H9 (cell line): Measurements from ENCODE around the gene EVI5L. TPM values are rescaled to one million over a fixed set of nuclear protein-coding genes. Genes with fewer than 3 reads are reported as not detected.

Experiments used
- DNase-seq: peaks from one replicate; pipeline ENCODE4 v3.0.0-alpha.2; 2017
- H2AFZ ChIP-seq: one replicate; pipeline ENCODE4 v1.6.1; 2013; ENCODE audit warnings: mild to moderate bottlenecking, low read length, control low read depth, moderate library complexity
- H2AK5ac ChIP-seq: 2 replicates; pipeline ENCODE4 v1.6.1; 2013; ENCODE audit warnings: low read length, control low read depth, mixed read lengths; ENCODE audit not compliant: insufficient read length
- H2BK120ac ChIP-seq: one replicate; pipeline ENCODE4 v1.6.1; 2013; ENCODE audit warnings: low read depth, mild to moderate bottlenecking, low read length, control low read depth, inconsistent platforms; ENCODE audit not compliant: poor library complexity, severe bottlenecking
- H2BK12ac ChIP-seq: 2 replicates; pipeline ENCODE4 v1.6.1; 2013; ENCODE audit warnings: low read length, control low read depth, mixed read lengths, low read depth; ENCODE audit not compliant: insufficient read length
- H2BK15ac ChIP-seq: 2 replicates; pipeline ENCODE4 v1.6.1; 2013; ENCODE audit warnings: low read depth, low read length, control low read depth
- H2BK20ac ChIP-seq: one replicate; pipeline ENCODE4 v1.6.1; 2013; ENCODE audit warnings: low read depth, mild to moderate bottlenecking, low read length, control low read depth, inconsistent platforms; ENCODE audit not compliant: poor library complexity, severe bottlenecking
- H2BK5ac ChIP-seq: 2 replicates; pipeline ENCODE4 v1.6.1; 2013; ENCODE audit warnings: low read length, control low read depth, mixed read lengths; ENCODE audit not compliant: insufficient read length
- H3K14ac ChIP-seq: 2 replicates; pipeline ENCODE4 v1.6.1; 2013; ENCODE audit warnings: low read length, control low read depth; ENCODE audit not compliant: insufficient read depth
- H3K18ac ChIP-seq: 2 replicates; pipeline ENCODE4 v1.6.1; 2013; ENCODE audit warnings: low read depth, mild to moderate bottlenecking, mixed read lengths, low read length, control low read depth; ENCODE audit not compliant: insufficient read length
- H3K23ac ChIP-seq: 2 replicates; pipeline ENCODE4 v1.6.1; 2013; ENCODE audit warnings: low read length, control low read depth, mixed read lengths, low read depth; ENCODE audit not compliant: insufficient read length
- H3K23me2 ChIP-seq: 2 replicates; pipeline ENCODE4 v1.6.1; 2013; ENCODE audit warnings: low read depth, mild to moderate bottlenecking, mixed read lengths, low read length, control low read depth; ENCODE audit not compliant: insufficient read length, poor library complexity, severe bottlenecking
- H3K27ac ChIP-seq: 2 replicates; pipeline ENCODE4 v1.5.1; 2013; ENCODE audit warnings: low read length, control low read depth, mixed read lengths, low read depth; ENCODE audit not compliant: insufficient read length
- H3K27me3 ChIP-seq: 2 replicates; pipeline ENCODE4 v1.6.1; 2013; ENCODE audit warnings: low read length, control low read depth, inconsistent platforms; ENCODE audit not compliant: insufficient read depth
- H3K4ac ChIP-seq: 2 replicates; pipeline ENCODE4 v1.6.1; 2013; ENCODE audit warnings: low read depth, mild to moderate bottlenecking, control low read depth, inconsistent platforms, low read length, moderate library complexity
- H3K4me1 ChIP-seq: 2 replicates; pipeline ENCODE4 v1.6.1; 2013; ENCODE audit warnings: low read length, control low read depth, inconsistent platforms; ENCODE audit not compliant: insufficient read depth
- H3K4me2 ChIP-seq: 2 replicates; pipeline ENCODE4 v1.6.1; 2013; ENCODE audit warnings: low read length, control low read depth, mixed read lengths; ENCODE audit not compliant: insufficient read length, insufficient read depth
- H3K56ac ChIP-seq: 2 replicates; pipeline ENCODE4 v1.6.1; 2013; ENCODE audit warnings: low read depth, mild to moderate bottlenecking, mixed read lengths, low read length, control low read depth; ENCODE audit not compliant: insufficient read length
- H3K79me1 ChIP-seq: 2 replicates; pipeline ENCODE4 v1.6.1; 2013; ENCODE audit warnings: low read depth, mild to moderate bottlenecking, moderate library complexity, low read length, control low read depth, inconsistent platforms; ENCODE audit not compliant: insufficient read depth, poor library complexity, severe bottlenecking
- H3K79me2 ChIP-seq: 2 replicates; pipeline ENCODE4 v1.6.1; 2013; ENCODE audit warnings: low read length, control low read depth, inconsistent platforms; ENCODE audit not compliant: insufficient read depth
- H3K9ac ChIP-seq: 2 replicates; pipeline ENCODE4 v1.6.1; 2013; ENCODE audit warnings: low read length, control low read depth, mixed read lengths; ENCODE audit not compliant: insufficient read length; ENCODE audit errors: extremely low read depth
- H3K9me3 ChIP-seq: one replicate; pipeline ENCODE4 v1.6.1; 2013; ENCODE audit warnings: low read depth, low read length, inconsistent platforms; ENCODE audit not compliant: control insufficient read depth
- H3T11ph ChIP-seq: one replicate; pipeline ENCODE4 v1.6.1; 2013; ENCODE audit warnings: mild to moderate bottlenecking, low read length, control low read depth, inconsistent platforms
- H4K20me1 ChIP-seq: one replicate; pipeline ENCODE4 v1.6.1; 2013; ENCODE audit not compliant: control insufficient read depth, insufficient read length, insufficient read depth
- H4K5ac ChIP-seq: 2 replicates; pipeline ENCODE4 v1.6.1; 2013; ENCODE audit warnings: low read depth, mild to moderate bottlenecking, mixed read lengths, low read length, control low read depth; ENCODE audit not compliant: insufficient read length
- H4K8ac ChIP-seq: replicated peaks from 2 replicates; pipeline ENCODE4 v1.6.1; 2013; ENCODE audit warnings: low read length, control low read depth, mixed read lengths, low read depth; ENCODE audit not compliant: insufficient read length
- H4K91ac ChIP-seq: 2 replicates; pipeline ENCODE4 v1.6.1; 2013; ENCODE audit warnings: low read depth, mild to moderate bottlenecking, moderate library complexity, mixed read lengths, low read length, control low read depth; ENCODE audit not compliant: insufficient read length
- H3K27ac Mint-ChIP-seq, 3 experiments: 2 replicates in 2 of 3; 3 replicates in 1 of 3; pipeline ENCODE4 v1.8.0; 2020 to 2021; ENCODE audit warnings: mixed read lengths in 3 of 3, mild to moderate bottlenecking in 1 of 3, moderate library complexity in 1 of 3
- H3K27me3 Mint-ChIP-seq: 2 replicates; pipeline ENCODE4 v1.8.0; 2021; ENCODE audit warnings: low read depth, mild to moderate bottlenecking, moderate library complexity, mixed read lengths
- H3K36me3 Mint-ChIP-seq, 3 experiments: 2 replicates in 2 of 3; 3 replicates in 1 of 3; pipeline ENCODE4 v1.8.0; 2020 to 2021; ENCODE audit warnings: low read depth in 3 of 3, mixed read lengths in 3 of 3; ENCODE audit not compliant: insufficient read depth in 1 of 3
- H3K4me1 Mint-ChIP-seq, 2 experiments: 2 replicates each; pipeline ENCODE4 v1.8.0; 2020; ENCODE audit warnings: mixed read lengths in 2 of 2
- H3K4me3 Mint-ChIP-seq, 2 experiments: 2 replicates in 1 of 2; 3 replicates in 1 of 2; pipeline ENCODE4 v1.8.0; 2020 to 2021; ENCODE audit warnings: mild to moderate bottlenecking in 2 of 2, mixed read lengths in 2 of 2, moderate library complexity in 1 of 2
- H3K9me3 Mint-ChIP-seq, 2 experiments: 2 replicates in 1 of 2; 3 replicates in 1 of 2; pipeline ENCODE4 v1.8.0; 2020; ENCODE audit warnings: mild to moderate bottlenecking in 2 of 2, mixed read lengths in 2 of 2, moderate library complexity in 1 of 2
- WGBS: extraction: QIAGEN DNeasy Blood & Tissue Kit; methylation state at CpG from one replicate; pipeline ENCODE4 v1.1.7; 2013; ENCODE audit warnings: missing lambda C conversion rate, low lambda C conversion rate, mixed read lengths; ENCODE audit not compliant: insufficient read length; ENCODE audit errors: extremely low coverage; 5-methylcytosine and 5-hydroxymethylcytosine counted together
- total RNA-seq: library from RNA; stranded (reverse); gene quantifications from 2 replicates; pipeline ENCODE4 v1.2.1, GENCODE V29; 2021
- TF ChIP-seq, protein P1 (sequence below): fragments of 200-600 bp; sonication (generic); conservative IDR thresholded peaks from 3 replicates; pipeline ENCODE4 v1.8.0; 2021; ENCODE audit warnings: antibody characterized with exemption, mild to moderate bottlenecking

The EVI5L gene
- total RNA-seq, 1 experiment from 2014 or later, result 7.1 TPM

DNA sequence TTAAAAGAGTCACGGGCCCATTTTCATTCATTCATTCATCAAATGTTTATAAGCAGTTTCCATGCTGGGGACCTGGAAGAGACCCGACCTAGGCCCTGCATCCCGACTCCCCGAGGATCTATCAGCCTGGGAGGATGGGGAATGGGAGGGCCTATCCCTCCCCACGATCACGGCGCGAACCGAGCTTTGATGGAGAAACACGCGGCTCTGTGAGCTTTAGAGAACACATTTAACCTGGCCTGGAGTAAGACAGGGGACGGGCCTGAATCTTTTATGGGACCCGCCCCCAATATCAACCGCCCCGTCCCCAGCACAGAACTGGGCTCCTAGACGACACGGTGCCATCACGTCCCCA, 875 bp upstream of the EVI5L start:
- Histone ChIP-seq H3K9me3 (no peaks in the 10 kb centered on the region), H3K23me2 (peaks cover 3% of the 10 kb centered on the region), H3K9ac (no peak overlapping the region), H3K27ac (no peak overlapping the region), H2BK12ac (no peak overlapping the region), H3K4ac (no peak overlapping the region), H3K14ac (no peak overlapping the region), H3K4me1 (no peaks in the 10 kb centered on the region), H4K91ac (no peak overlapping the region), H3K4me2 (peak overlapping the region; percentile 46), H3K56ac (no peak overlapping the region), H3K79me2 (no peaks in the 10 kb centered on the region), H2BK20ac (no peak overlapping the region), H3K79me1 (no peaks in the 10 kb centered on the region), H3K27me3 (no peaks in the 10 kb centered on the region), H2BK5ac (no peak overlapping the region), H3K23ac (no peak overlapping the region), H4K8ac (no peak overlapping the region), H2BK15ac (no peak overlapping the region), H2BK120ac (no peak overlapping the region), H4K5ac (no peak overlapping the region), H4K20me1 (no peaks in the 10 kb centered on the region), H3K18ac (no peak overlapping the region), H2AK5ac (no peak overlapping the region), H3T11ph (no peak overlapping the region), H2AFZ (no peak overlapping the region)
- H3K9me3 Mint-ChIP-seq, result no peaks in the 10 kb centered on the region
- H3K36me3 Mint-ChIP-seq, result no peaks in the 10 kb centered on the region
- peaks cover 18 to 22% of the 10 kb centered on the region in 2 experiments for H3K4me1 Mint-ChIP-seq
- DNase-seq, result no peak
- peak overlapping the region; percentile 73 to 86 for H3K4me3 Mint-ChIP-seq
- H3K27ac Mint-ChIP-seq, result peak overlapping the region in 1 of 3 experiments; percentile 82; a peak in 1 of 7 replicates
- WGBS, result no CpG with 5 or more reads among the region's 18 CpGs
- H3K27me3 Mint-ChIP-seq, result peaks cover 64% of the 10 kb centered on the region
- TF ChIP-seq, protein P1, sequence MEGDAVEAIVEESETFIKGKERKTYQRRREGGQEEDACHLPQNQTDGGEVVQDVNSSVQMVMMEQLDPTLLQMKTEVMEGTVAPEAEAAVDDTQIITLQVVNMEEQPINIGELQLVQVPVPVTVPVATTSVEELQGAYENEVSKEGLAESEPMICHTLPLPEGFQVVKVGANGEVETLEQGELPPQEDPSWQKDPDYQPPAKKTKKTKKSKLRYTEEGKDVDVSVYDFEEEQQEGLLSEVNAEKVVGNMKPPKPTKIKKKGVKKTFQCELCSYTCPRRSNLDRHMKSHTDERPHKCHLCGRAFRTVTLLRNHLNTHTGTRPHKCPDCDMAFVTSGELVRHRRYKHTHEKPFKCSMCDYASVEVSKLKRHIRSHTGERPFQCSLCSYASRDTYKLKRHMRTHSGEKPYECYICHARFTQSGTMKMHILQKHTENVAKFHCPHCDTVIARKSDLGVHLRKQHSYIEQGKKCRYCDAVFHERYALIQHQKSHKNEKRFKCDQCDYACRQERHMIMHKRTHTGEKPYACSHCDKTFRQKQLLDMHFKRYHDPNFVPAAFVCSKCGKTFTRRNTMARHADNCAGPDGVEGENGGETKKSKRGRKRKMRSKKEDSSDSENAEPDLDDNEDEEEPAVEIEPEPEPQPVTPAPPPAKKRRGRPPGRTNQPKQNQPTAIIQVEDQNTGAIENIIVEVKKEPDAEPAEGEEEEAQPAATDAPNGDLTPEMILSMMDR, result no peak
